ENCODE data around the gene LRFN2. TPM values are rescaled to one million over a fixed set of nuclear protein-coding genes. Genes with fewer than 3 reads are reported as not detected.

The LRFN2 gene
- total and polyA plus RNA-seq, 2 donors (not counting 1 experiment from before 2014, with no cell fraction given) = not detected

GRCh38 chr6:40383348-40384115, 203.6 kb downstream of the LRFN2 start:
- H2AFZ ChIP-seq (ENCODE audit: insufficient read depth, low read depth, low read length, poor library complexity, severe bottlenecking) = no peak overlapping the region
- ATAC-seq (ENCODE audit: low read depth) (no peak), DNase-seq (no peak)
- ChIA-PET CTCF (no interaction called here), POLR2A (no interaction called here)
- H3K9me3 ChIP-seq (ENCODE audit: control extremely low read depth in 1 of 3, control insufficient read depth in 2 of 3, insufficient read depth in 1 of 3, low read length in 2 of 3) = no peaks in the 10 kb centered on the region
- intact Hi-C loops (cut with micrococcal nuclease) = no loop called here
- 100% methylated on average over 1 of the region's 3 CpGs for WGBS (ENCODE audit: insufficient coverage)
- no peak overlapping the region for H3K4me3 ChIP-seq (ENCODE audit: control extremely low read depth in 1 of 5, extremely low read depth in 1 of 5, insufficient read depth in 1 of 5, low read depth in 2 of 5, low read length in 4 of 5)
- no peak overlapping the region for H3K27ac ChIP-seq (ENCODE audit: low read length in 2 of 2)
- H3K79me2 ChIP-seq (ENCODE audit: control insufficient read depth, insufficient read depth, low read length) = no peaks in the 10 kb centered on the region
- no peak overlapping the region for H3K9ac ChIP-seq (ENCODE audit: low read length)
- H3K27ac Mint-ChIP-seq = no peak overlapping the region
- no peaks in the 10 kb centered on the region for H4K20me1 ChIP-seq (ENCODE audit: control insufficient read depth, insufficient read depth, low read length, poor library complexity, severe bottlenecking)
- no peak for TF ChIP-seq CTCF (IDR thresholded peaks at IDR 0.05)
- no peak for TF ChIP-seq EZH2 (IDR thresholded peaks at IDR 0.05; ENCODE audit: borderline replicate concordance, insufficient read depth, low read depth, low read length, poor library complexity, severe bottlenecking)
- H3K4me1 ChIP-seq (ENCODE audit: control insufficient read depth in 2 of 2, insufficient read depth in 2 of 2, low read length in 2 of 2) = no peaks in the 10 kb centered on the region
- H3K27me3 Mint-ChIP-seq = peaks cover 8% of the 10 kb centered on the region
- H3K36me3 ChIP-seq (replicated peaks in 1 of 2; ENCODE audit: control extremely low read depth in 1 of 2, control insufficient read depth in 1 of 2, extremely low read depth in 1 of 2, insufficient read depth in 2 of 2, low read length in 1 of 2) = no peaks in the 10 kb centered on the region
- H3K27me3 ChIP-seq (replicated peaks in 1 of 4; ENCODE audit: control extremely low read depth in 1 of 4, control insufficient read depth in 3 of 4, insufficient read depth in 4 of 4, low read length in 3 of 4) = peaks cover 0 to 4% (median 0%) of the 10 kb centered on the region in 4 experiments
- H3K4me2 ChIP-seq (replicated peaks; ENCODE audit: low read depth, low read length, poor library complexity, severe bottlenecking) = no peak overlapping the region
- no peaks in the 10 kb centered on the region for H3K4me1 Mint-ChIP-seq
- H3K4me3 Mint-ChIP-seq = no peak overlapping the region
- no peaks in the 10 kb centered on the region for H3K9me3 Mint-ChIP-seq (ENCODE audit: insufficient read depth)

GRCh38 chr6:40380271-40380670, 206.9 kb downstream of the LRFN2 start:
- no peaks in the 10 kb centered on the region for H3K9me3 Mint-ChIP-seq (ENCODE audit: insufficient read depth)
- DNase-seq (no peak), ATAC-seq (ENCODE audit: low read depth) (no peak)
- H3K27ac Mint-ChIP-seq = no peak overlapping the region
- Histone ChIP-seq H3K79me2 (ENCODE audit: control insufficient read depth, insufficient read depth, low read length) (no peaks in the 10 kb centered on the region), H3K4me2 (replicated peaks; ENCODE audit: low read depth, low read length, poor library complexity, severe bottlenecking) (no peak overlapping the region), H2AFZ (ENCODE audit: insufficient read depth, low read depth, low read length, poor library complexity, severe bottlenecking) (no peak overlapping the region), H3K9me3 (ENCODE audit: control extremely low read depth in 1 of 3, control insufficient read depth in 2 of 3, insufficient read depth in 1 of 3, low read length in 2 of 3) (no peaks in the 10 kb centered on the region), H3K27ac (ENCODE audit: low read length in 2 of 2) (no peak overlapping the region), H3K36me3 (replicated peaks in 1 of 2; ENCODE audit: control extremely low read depth in 1 of 2, control insufficient read depth in 1 of 2, extremely low read depth in 1 of 2, insufficient read depth in 2 of 2, low read length in 1 of 2) (no peaks in the 10 kb centered on the region), H3K4me1 (ENCODE audit: control insufficient read depth in 2 of 2, insufficient read depth in 2 of 2, low read length in 2 of 2) (no peaks in the 10 kb centered on the region), H3K4me3 (ENCODE audit: control extremely low read depth in 1 of 5, extremely low read depth in 1 of 5, insufficient read depth in 1 of 5, low read depth in 2 of 5, low read length in 4 of 5) (no peak overlapping the region), H3K9ac (ENCODE audit: low read length) (no peak overlapping the region), H4K20me1 (ENCODE audit: control insufficient read depth, insufficient read depth, low read length, poor library complexity, severe bottlenecking) (no peaks in the 10 kb centered on the region), H3K27me3 (replicated peaks in 1 of 4; ENCODE audit: control extremely low read depth in 1 of 4, control insufficient read depth in 3 of 4, insufficient read depth in 4 of 4, low read length in 3 of 4) (no peaks in the 10 kb centered on the region)
- no peak for TF ChIP-seq EZH2 (IDR thresholded peaks at IDR 0.05; ENCODE audit: borderline replicate concordance, insufficient read depth, low read depth, low read length, poor library complexity, severe bottlenecking)
- TF ChIP-seq CTCF (IDR thresholded peaks at IDR 0.05) = no peak
- CTCF ChIA-PET = no interaction called here
- H3K4me1 Mint-ChIP-seq = no peaks in the 10 kb centered on the region
- WGBS (ENCODE audit: insufficient coverage) = 95% methylated on average over 4 of the region's 4 CpGs
- H3K27me3 Mint-ChIP-seq = peaks cover 4% of the 10 kb centered on the region
- POLR2A ChIA-PET = no interaction called here
- no peak overlapping the region for H3K4me3 Mint-ChIP-seq
- intact Hi-C loops (cut with micrococcal nuclease) = no loop called here
